Spleen (tissue), 7 donors: ENCODE results near the gene PAFAH1B1.

Source experiments
- POLR2AphosphoS5 ChIP-seq, 3 donors: sonication (generic); formaldehyde crosslinking; IDR thresholded peaks; one replicate each; pipeline ENCODE4 v1.5.1; 2017; ENCODE audit warnings: antibody characterized with exemption in 3 of 3
- TF ChIP-seq, protein P1 (sequence below), 11 experiments: fragments of 200-600 bp in 7 of 11; fragments of 450-650 bp in 4 of 11; sonication (generic) in 4 of 11; IDR thresholded peaks in 8 of 11; conservative IDR thresholded peaks in 3 of 11; 1 replicate in 7 of 11; 2 replicates in 4 of 11; pipeline versions ENCODE4 v1.4.0 to v1.8.0; 2016 to 2021; ENCODE audit warnings: antibody characterized with exemption in 11 of 11, inconsistent platforms in 4 of 11, mild to moderate bottlenecking in 1 of 11
- donor health status: DM: no; HTN: no; CAD: no; lungs with moderate emphysema.
- donor health status: DM: no; HTN: no; CAD: no.
- donor health status: DM: no; HTN: no; CAD: no.

DNA sequence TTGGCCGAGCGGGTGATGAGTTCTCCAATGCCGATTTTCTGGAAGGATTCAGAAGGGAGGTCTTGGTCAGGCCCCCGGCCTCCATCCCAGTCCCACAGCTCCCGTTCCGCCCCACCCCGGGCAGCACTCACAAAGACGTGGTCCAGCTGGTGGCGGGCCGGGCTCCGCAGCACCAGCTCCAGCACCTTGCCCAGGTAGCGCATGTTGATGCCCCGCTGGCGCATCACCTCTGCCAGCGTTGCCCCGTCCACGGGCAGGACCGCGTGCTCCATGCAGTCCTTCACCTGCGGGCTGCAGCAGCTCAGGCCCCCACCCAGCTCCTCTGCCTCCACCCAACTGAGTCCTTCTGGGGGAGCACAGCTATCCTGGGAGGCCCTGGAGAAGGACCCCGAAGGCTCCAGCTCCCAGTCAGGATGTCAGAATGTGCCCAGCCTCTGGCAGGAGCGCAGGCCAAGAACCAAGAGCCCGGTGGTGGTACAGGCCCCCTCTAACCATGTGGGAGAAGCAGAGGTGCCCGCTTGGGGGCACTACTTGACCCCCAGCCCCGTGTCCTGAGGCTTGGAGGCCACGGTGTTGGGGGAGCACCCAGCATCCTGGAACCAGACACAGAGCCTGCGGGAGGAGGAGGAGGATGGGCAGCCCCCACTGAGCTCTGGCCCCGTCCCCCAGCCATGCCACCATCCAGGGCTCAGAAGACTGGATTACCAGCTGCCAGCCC, 101.9 kb downstream of the PAFAH1B1 start:
- TF ChIP-seq, protein P1, sequence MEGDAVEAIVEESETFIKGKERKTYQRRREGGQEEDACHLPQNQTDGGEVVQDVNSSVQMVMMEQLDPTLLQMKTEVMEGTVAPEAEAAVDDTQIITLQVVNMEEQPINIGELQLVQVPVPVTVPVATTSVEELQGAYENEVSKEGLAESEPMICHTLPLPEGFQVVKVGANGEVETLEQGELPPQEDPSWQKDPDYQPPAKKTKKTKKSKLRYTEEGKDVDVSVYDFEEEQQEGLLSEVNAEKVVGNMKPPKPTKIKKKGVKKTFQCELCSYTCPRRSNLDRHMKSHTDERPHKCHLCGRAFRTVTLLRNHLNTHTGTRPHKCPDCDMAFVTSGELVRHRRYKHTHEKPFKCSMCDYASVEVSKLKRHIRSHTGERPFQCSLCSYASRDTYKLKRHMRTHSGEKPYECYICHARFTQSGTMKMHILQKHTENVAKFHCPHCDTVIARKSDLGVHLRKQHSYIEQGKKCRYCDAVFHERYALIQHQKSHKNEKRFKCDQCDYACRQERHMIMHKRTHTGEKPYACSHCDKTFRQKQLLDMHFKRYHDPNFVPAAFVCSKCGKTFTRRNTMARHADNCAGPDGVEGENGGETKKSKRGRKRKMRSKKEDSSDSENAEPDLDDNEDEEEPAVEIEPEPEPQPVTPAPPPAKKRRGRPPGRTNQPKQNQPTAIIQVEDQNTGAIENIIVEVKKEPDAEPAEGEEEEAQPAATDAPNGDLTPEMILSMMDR (IDR thresholded peaks at IDR 0.05 in 8 of 11, conservative IDR thresholded peaks at IDR 0.05 in 3 of 11) = no peak
- no peak for TF ChIP-seq POLR2AphosphoS5 (IDR thresholded peaks at IDR 0.05)
